K562 (cell line): ENCODE data around the gene GFI1. TPM values are rescaled to one million over a fixed set of nuclear protein-coding genes. Genes with fewer than 3 reads are reported as not detected.

Experiments used
- CTCFL ChIP-seq: IDR thresholded peaks from 2 replicates; pipeline ENCODE4 v1.6.1; 2011; ENCODE audit warnings: borderline replicate concordance, low read depth, mild to moderate bottlenecking, moderate library complexity, low read length; ENCODE audit not compliant: insufficient read depth, poor library complexity, severe bottlenecking
- FOS ChIP-seq: IDR thresholded peaks from 3 replicates; pipeline ENCODE4 v1.6.1; 2011; ENCODE audit not compliant: insufficient read length; ENCODE audit errors: extremely low read depth
- FOXA3 ChIP-seq, 2 experiments: fragments of 450-650 bp in 1 of 2; sonication (generic) in 1 of 2; formaldehyde crosslinking; IDR thresholded peaks in 1 of 2; conservative IDR thresholded peaks in 1 of 2; 2 replicates each; pipeline versions ENCODE4 v1.4.0 to v1.8.0; 2020 to 2022; ENCODE audit warnings: mild to moderate bottlenecking in 2 of 2, missing genetic modification reagents in 1 of 2
- HBP1 ChIP-seq: fragments of 450-650 bp; formaldehyde crosslinking; IDR thresholded peaks from 2 replicates; pipeline ENCODE4 v1.4.0; 2022; ENCODE audit warnings: missing genetic modification characterization
- HDAC6 ChIP-seq: IDR thresholded peaks from 2 replicates; pipeline ENCODE4 v1.6.1; 2012; ENCODE audit warnings: low read depth, mild to moderate bottlenecking, control low read depth, inconsistent platforms, low read length, moderate library complexity
- NR3C1 ChIP-seq: sonication (generic); formaldehyde crosslinking; IDR thresholded peaks from 2 replicates; pipeline ENCODE4 v1.8.1; 2022; ENCODE audit warnings: missing genetic modification reagents
- PHF8 ChIP-seq: fragments of 200-600 bp; sonication (generic); IDR thresholded peaks from 2 replicates; pipeline ENCODE4 v1.6.1; 2012; ENCODE audit warnings: mixed run types, mild to moderate bottlenecking, inconsistent platforms, low read length, moderate library complexity, borderline replicate concordance
- RAD51 ChIP-seq: fragments of 450-650 bp; IDR thresholded peaks from 2 replicates; pipeline ENCODE4 v1.7.1; 2016; ENCODE audit warnings: low read depth, mild to moderate bottlenecking, borderline replicate concordance
- ZNF507 ChIP-seq: conservative IDR thresholded peaks from 2 replicates; pipeline ENCODE4 v1.6.1; 2017; ENCODE audit warnings: missing genetic modification characterization, missing compliant biosample characterization
- ZNF764 ChIP-seq: fragments of 250-450 bp; sonication (Bioruptor Pico); IDR thresholded peaks from 2 replicates; pipeline ENCODE4 v1.4.0; 2020; ENCODE audit warnings: low read depth, mild to moderate bottlenecking, moderate library complexity
- polyA plus RNA-seq, 8 experiments: library from polyadenylated mRNA; depleted of rRNA in 4 of 8; stranded (reverse) in 5 of 8; unstranded in 3 of 8; fragments of >200 nt; fragmentation: Nextera tagmentation in 2 of 8; fragmentation: Illumina TruSeq in 1 of 8; extraction: Ambion mirVana in 2 of 8; extraction: Trizol in 1 of 8; gene quantifications; 2 replicates each; pipeline versions ENCODE4 v1.2.1 to v1.2.3, GENCODE V29; 2011 to 2014; ENCODE audit warnings: inconsistent platforms in 1 of 8, missing spikeins in 1 of 8
- total RNA-seq, 7 experiments: library from RNA; depleted of rRNA in 6 of 7; stranded (reverse); fragments of >200 nt in 6 of 7; fragmentation: Illumina TruSeq in 2 of 7; extraction: Trizol in 2 of 7; gene quantifications; 2 replicates each; pipeline versions ENCODE4 v1.2.1 to v1.2.3, GENCODE V29; 2011 to 2021; ENCODE audit warnings: low replicate concordance in 1 of 7
- TF ChIP-seq, protein P1 (sequence below): fragments of 450-650 bp; IDR thresholded peaks from 2 replicates; pipeline ENCODE4 v1.6.1; 2016; ENCODE audit warnings: mild to moderate bottlenecking, moderate library complexity

Gene GFI1
- total and polyA plus RNA-seq, 9 of the 15 experiments (the other 6 are each of a cell fraction or from before 2014, with no cell fraction given), result 0.07 to 0.93 (median 0.46) TPM

DNA sequence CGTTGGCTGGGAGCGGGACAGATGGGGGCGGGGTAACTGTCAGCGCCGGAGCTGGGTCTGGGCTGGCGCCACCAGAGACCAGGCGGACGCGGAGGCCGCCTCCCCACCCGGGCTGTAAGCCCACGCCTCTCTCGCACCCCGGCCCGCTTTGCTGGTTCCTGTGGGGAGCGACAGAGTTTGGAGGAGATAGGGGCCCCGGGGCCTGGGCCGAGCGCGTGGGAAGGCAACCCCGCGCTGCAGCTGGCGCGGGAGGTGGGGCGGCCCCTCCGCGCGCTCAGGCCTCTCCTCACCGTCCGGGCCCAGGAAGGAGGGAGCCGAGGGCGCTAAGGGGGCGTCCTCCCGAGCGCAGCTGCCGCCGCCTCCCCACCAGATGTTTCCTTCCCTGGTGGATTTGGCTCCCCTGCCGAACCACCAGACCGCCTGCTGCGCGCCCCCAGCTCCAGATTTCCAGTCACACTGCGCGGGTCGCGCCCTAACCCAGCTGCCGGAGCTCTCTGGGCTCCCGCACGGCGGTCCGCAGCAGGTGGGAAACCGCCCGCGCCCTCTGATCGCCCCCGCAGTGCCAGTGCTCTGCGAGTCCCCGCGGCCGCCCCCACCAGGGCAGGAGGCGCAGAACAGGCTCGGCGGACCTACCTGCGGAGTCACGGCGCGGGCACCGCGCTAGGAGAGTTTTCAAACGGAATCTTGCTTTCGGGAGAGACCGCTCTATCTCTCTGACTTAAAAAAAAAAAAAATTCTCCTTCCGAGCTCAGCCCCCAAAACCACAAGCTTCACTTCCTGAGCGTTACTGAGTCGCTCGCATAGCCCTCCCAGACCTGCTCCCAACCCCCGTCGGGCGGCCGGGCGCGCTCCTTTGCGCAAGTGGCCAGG is 1.1 kb downstream of the GFI1 start (continued):
- TF ChIP-seq CTCFL (peak; percentile 21), PHF8 (peak; percentile 45; the same call in 1 of the 2 replicates), HBP1 (no peak), ZNF507 (tag) (no peak), FOS (no peak), HDAC6 (0 out of 2 replicates have a peak, but pooled peaks have one; percentile 6), FOXA3 (CRISPR knock-in tag; conservative IDR thresholded peaks at IDR 0.05 in 1 of 2, IDR thresholded peaks at IDR 0.05 in 1 of 2) (no peak), ZNF764 (CRISPR knock-in tag) (no peak), RAD51 (no peak), NR3C1 (no peak)
- TF ChIP-seq, protein P1, sequence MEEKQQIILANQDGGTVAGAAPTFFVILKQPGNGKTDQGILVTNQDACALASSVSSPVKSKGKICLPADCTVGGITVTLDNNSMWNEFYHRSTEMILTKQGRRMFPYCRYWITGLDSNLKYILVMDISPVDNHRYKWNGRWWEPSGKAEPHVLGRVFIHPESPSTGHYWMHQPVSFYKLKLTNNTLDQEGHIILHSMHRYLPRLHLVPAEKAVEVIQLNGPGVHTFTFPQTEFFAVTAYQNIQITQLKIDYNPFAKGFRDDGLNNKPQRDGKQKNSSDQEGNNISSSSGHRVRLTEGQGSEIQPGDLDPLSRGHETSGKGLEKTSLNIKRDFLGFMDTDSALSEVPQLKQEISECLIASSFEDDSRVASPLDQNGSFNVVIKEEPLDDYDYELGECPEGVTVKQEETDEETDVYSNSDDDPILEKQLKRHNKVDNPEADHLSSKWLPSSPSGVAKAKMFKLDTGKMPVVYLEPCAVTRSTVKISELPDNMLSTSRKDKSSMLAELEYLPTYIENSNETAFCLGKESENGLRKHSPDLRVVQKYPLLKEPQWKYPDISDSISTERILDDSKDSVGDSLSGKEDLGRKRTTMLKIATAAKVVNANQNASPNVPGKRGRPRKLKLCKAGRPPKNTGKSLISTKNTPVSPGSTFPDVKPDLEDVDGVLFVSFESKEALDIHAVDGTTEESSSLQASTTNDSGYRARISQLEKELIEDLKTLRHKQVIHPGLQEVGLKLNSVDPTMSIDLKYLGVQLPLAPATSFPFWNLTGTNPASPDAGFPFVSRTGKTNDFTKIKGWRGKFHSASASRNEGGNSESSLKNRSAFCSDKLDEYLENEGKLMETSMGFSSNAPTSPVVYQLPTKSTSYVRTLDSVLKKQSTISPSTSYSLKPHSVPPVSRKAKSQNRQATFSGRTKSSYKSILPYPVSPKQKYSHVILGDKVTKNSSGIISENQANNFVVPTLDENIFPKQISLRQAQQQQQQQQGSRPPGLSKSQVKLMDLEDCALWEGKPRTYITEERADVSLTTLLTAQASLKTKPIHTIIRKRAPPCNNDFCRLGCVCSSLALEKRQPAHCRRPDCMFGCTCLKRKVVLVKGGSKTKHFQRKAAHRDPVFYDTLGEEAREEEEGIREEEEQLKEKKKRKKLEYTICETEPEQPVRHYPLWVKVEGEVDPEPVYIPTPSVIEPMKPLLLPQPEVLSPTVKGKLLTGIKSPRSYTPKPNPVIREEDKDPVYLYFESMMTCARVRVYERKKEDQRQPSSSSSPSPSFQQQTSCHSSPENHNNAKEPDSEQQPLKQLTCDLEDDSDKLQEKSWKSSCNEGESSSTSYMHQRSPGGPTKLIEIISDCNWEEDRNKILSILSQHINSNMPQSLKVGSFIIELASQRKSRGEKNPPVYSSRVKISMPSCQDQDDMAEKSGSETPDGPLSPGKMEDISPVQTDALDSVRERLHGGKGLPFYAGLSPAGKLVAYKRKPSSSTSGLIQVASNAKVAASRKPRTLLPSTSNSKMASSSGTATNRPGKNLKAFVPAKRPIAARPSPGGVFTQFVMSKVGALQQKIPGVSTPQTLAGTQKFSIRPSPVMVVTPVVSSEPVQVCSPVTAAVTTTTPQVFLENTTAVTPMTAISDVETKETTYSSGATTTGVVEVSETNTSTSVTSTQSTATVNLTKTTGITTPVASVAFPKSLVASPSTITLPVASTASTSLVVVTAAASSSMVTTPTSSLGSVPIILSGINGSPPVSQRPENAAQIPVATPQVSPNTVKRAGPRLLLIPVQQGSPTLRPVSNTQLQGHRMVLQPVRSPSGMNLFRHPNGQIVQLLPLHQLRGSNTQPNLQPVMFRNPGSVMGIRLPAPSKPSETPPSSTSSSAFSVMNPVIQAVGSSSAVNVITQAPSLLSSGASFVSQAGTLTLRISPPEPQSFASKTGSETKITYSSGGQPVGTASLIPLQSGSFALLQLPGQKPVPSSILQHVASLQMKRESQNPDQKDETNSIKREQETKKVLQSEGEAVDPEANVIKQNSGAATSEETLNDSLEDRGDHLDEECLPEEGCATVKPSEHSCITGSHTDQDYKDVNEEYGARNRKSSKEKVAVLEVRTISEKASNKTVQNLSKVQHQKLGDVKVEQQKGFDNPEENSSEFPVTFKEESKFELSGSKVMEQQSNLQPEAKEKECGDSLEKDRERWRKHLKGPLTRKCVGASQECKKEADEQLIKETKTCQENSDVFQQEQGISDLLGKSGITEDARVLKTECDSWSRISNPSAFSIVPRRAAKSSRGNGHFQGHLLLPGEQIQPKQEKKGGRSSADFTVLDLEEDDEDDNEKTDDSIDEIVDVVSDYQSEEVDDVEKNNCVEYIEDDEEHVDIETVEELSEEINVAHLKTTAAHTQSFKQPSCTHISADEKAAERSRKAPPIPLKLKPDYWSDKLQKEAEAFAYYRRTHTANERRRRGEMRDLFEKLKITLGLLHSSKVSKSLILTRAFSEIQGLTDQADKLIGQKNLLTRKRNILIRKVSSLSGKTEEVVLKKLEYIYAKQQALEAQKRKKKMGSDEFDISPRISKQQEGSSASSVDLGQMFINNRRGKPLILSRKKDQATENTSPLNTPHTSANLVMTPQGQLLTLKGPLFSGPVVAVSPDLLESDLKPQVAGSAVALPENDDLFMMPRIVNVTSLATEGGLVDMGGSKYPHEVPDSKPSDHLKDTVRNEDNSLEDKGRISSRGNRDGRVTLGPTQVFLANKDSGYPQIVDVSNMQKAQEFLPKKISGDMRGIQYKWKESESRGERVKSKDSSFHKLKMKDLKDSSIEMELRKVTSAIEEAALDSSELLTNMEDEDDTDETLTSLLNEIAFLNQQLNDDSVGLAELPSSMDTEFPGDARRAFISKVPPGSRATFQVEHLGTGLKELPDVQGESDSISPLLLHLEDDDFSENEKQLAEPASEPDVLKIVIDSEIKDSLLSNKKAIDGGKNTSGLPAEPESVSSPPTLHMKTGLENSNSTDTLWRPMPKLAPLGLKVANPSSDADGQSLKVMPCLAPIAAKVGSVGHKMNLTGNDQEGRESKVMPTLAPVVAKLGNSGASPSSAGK, result no peak
